ENCODE results near the gene NDUFB1. TPM values are rescaled to one million over a fixed set of nuclear protein-coding genes. Genes with fewer than 3 reads are reported as not detected.
A peak's percentile ranks its signal among the peaks of the same experiment; 100 is the strongest.

Gene NDUFB1
- total and polyA plus RNA-seq, 2 of the 13 experiments (the other 11 are each of a cell fraction or from before 2014, with no cell fraction given): 181 to 281 TPM

DNA sequence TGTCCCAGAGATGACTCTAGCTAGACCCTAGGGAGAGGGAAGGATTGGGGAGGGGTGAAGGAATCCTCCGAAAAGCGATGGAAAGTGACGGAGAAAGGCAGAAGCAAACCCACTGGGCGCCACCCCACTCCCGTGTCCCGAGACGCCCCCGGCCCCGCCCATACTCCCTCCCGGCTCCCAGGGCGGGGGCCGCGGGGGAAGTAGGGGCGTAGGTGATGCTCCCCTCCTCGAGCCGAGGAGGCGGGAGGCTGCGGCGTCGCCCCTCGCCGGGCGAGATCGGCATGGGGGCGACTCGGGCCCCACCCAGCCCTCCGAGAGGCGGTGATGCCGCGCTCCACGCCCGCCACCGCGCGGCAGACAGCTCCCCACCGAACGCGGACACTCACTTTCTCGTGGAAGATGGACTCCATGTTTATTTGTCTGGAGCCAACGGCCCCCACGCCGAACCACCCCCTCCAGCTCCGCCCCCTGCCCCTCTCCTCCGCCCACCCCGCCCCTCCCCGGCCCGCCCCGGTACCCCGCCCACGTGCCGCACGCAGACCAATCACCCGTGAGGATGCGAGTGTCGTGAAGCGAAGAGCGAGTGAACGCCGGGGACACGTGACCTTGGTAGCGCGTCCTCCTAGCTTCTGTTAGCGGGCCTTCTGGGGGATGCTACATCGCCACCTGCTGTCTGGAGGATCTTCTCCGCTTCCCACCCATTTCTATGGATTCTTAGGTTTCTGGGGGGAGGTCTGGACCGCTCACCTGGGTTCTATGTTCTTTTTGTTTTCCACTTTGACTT, 15.2 kb downstream of the NDUFB1 start, which contains the start of gene ATXN3 (continued):
- TF ChIP-seq, protein P1, sequence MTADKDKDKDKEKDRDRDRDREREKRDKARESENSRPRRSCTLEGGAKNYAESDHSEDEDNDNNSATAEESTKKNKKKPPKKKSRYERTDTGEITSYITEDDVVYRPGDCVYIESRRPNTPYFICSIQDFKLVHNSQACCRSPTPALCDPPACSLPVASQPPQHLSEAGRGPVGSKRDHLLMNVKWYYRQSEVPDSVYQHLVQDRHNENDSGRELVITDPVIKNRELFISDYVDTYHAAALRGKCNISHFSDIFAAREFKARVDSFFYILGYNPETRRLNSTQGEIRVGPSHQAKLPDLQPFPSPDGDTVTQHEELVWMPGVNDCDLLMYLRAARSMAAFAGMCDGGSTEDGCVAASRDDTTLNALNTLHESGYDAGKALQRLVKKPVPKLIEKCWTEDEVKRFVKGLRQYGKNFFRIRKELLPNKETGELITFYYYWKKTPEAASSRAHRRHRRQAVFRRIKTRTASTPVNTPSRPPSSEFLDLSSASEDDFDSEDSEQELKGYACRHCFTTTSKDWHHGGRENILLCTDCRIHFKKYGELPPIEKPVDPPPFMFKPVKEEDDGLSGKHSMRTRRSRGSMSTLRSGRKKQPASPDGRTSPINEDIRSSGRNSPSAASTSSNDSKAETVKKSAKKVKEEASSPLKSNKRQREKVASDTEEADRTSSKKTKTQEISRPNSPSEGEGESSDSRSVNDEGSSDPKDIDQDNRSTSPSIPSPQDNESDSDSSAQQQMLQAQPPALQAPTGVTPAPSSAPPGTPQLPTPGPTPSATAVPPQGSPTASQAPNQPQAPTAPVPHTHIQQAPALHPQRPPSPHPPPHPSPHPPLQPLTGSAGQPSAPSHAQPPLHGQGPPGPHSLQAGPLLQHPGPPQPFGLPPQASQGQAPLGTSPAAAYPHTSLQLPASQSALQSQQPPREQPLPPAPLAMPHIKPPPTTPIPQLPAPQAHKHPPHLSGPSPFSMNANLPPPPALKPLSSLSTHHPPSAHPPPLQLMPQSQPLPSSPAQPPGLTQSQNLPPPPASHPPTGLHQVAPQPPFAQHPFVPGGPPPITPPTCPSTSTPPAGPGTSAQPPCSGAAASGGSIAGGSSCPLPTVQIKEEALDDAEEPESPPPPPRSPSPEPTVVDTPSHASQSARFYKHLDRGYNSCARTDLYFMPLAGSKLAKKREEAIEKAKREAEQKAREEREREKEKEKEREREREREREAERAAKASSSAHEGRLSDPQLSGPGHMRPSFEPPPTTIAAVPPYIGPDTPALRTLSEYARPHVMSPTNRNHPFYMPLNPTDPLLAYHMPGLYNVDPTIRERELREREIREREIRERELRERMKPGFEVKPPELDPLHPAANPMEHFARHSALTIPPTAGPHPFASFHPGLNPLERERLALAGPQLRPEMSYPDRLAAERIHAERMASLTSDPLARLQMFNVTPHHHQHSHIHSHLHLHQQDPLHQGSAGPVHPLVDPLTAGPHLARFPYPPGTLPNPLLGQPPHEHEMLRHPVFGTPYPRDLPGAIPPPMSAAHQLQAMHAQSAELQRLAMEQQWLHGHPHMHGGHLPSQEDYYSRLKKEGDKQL (CRISPR knock-in tag; IDR thresholded peaks at IDR 0.05; ENCODE audit: low read depth): no peak
- TF ChIP-seq SIX1 (CRISPR knock-in tag; IDR thresholded peaks at IDR 0.05; ENCODE audit: borderline replicate concordance): 0 out of 2 replicates have a peak, but pooled peaks have one; percentile 24
- TF ChIP-seq NFKBIZ (CRISPR knock-in tag; IDR thresholded peaks at IDR 0.05): no peak
- TF ChIP-seq NFKB2 (CRISPR knock-in tag; IDR thresholded peaks at IDR 0.05; ENCODE audit: borderline replicate concordance): peak; percentile 51; the same call in 1 of the 2 replicates
- no peak for TF ChIP-seq ZNF644 (CRISPR knock-in tag; IDR thresholded peaks at IDR 0.05; ENCODE audit: low read depth)
- TF ChIP-seq ZNF790 (CRISPR knock-in tag; IDR thresholded peaks at IDR 0.05; ENCODE audit: borderline replicate concordance): no peak
- TF ChIP-seq ASH2L (IDR thresholded peaks at IDR 0.05; ENCODE audit: insufficient read length, low read depth, low read length): peak; percentile 60
- TF ChIP-seq ZHX2 (IDR thresholded peaks at IDR 0.05; ENCODE audit: low read depth): no peak
- TF ChIP-seq ZHX2 (CRISPR knock-in tag; IDR thresholded peaks at IDR 0.05; ENCODE audit: borderline replicate concordance): no peak
- TF ChIP-seq ZNF772 (CRISPR knock-in tag; IDR thresholded peaks at IDR 0.05): no peak
- TF ChIP-seq ZSCAN22 (CRISPR knock-in tag; IDR thresholded peaks at IDR 0.05): no peak
- no peak for TF ChIP-seq ZNF292 (CRISPR knock-in tag; IDR thresholded peaks at IDR 0.05; ENCODE audit: borderline replicate concordance, low read depth)
- TF ChIP-seq HOXD1 (CRISPR knock-in tag; IDR thresholded peaks at IDR 0.05): no peak
- TF ChIP-seq BORCS8-MEF2B (CRISPR knock-in tag; IDR thresholded peaks at IDR 0.05): no peak
- no peak for TF ChIP-seq CHD2 (IDR thresholded peaks at IDR 0.05; ENCODE audit: low read depth, low read length)
- TF ChIP-seq, protein P2, sequence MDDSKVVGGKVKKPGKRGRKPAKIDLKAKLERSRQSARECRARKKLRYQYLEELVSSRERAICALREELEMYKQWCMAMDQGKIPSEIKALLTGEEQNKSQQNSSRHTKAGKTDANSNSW (CRISPR knock-in tag; IDR thresholded peaks at IDR 0.05; ENCODE audit: borderline replicate concordance): no peak
- no peak for TF ChIP-seq SP1 (IDR thresholded peaks at IDR 0.05)
- TF ChIP-seq SP1 (CRISPR knock-in tag; IDR thresholded peaks at IDR 0.05): peak; percentile 41
- 0 out of 2 replicates have a peak, but pooled peaks have one; percentile 62 for TF ChIP-seq ZNF816 (CRISPR knock-in tag; IDR thresholded peaks at IDR 0.05; ENCODE audit: borderline replicate concordance)

All from HepG2 (cell line).